Testis (tissue), 2 donors: ENCODE data around the gene SLC50A1.

Experiments used
- CTCF ChIP-seq, 3 experiments: fragments of 450-650 bp in 2 of 3; fragments of 200-600 bp in 1 of 3; sonication (generic) in 1 of 3; IDR thresholded peaks; one replicate each; pipeline ENCODE4 v1.5.1; 2016 to 2019; ENCODE audit warnings: antibody characterized with exemption in 3 of 3, mild to moderate bottlenecking in 2 of 3, moderate library complexity in 1 of 3
- POLR2A ChIP-seq: fragments of 450-650 bp; IDR thresholded peaks from one replicate; pipeline ENCODE4 v1.6.1; 2017; ENCODE audit warnings: antibody characterized with exemption, mild to moderate bottlenecking, moderate library complexity

GRCh38 chr1:155092641-155093040 is 43.0 kb upstream of the SLC50A1 start:
- TF ChIP-seq CTCF (IDR thresholded peaks at IDR 0.05), result no peak
- TF ChIP-seq POLR2A, result no peak
